Karpas-422 (cell line): ENCODE data around the gene PVR. TPM values are rescaled to one million over a fixed set of nuclear protein-coding genes. Genes with fewer than 3 reads are reported as not detected.
"Not testable (repeated sequence)": the region's sequence is repeated elsewhere in the genome, so short reads cannot be mapped to it uniquely, and the experiment has no call there.

ENCODE experiments used
- DNase-seq: peaks from one replicate; pipeline ENCODE4 v3.0.0-alpha.2; 2015
- H2AFZ ChIP-seq: fragments of 200-600 bp; sonication (generic); 2 replicates; pipeline ENCODE4 v1.6.1; 2014; ENCODE audit warnings: antibody characterized with exemption, low read length, mixed read lengths
- H3K27ac ChIP-seq: fragments of 200-600 bp; sonication (generic); 2 replicates; pipeline ENCODE4 v1.5.1; 2014; ENCODE audit warnings: mild to moderate bottlenecking, low read length, moderate library complexity
- H3K27me3 ChIP-seq: fragments of 200-600 bp; sonication (generic); 2 replicates; pipeline ENCODE4 v1.6.1; 2014; ENCODE audit warnings: low read length, mixed read lengths
- H3K36me3 ChIP-seq: fragments of 200-600 bp; sonication (generic); 2 replicates; pipeline ENCODE4 v1.6.1; 2014; ENCODE audit warnings: low read length, mixed read lengths; ENCODE audit not compliant: insufficient read depth
- H3K4me1 ChIP-seq: fragments of 200-600 bp; sonication (generic); 2 replicates; pipeline ENCODE4 v1.6.1; 2014; ENCODE audit warnings: mild to moderate bottlenecking, low read length, mixed read lengths
- H3K4me2 ChIP-seq: fragments of 200-600 bp; sonication (generic); 2 replicates; pipeline ENCODE4 v1.6.1; 2014; ENCODE audit warnings: low read length, low read depth, mild to moderate bottlenecking; ENCODE audit not compliant: poor library complexity, severe bottlenecking
- H3K4me3 ChIP-seq: fragments of 200-600 bp; sonication (generic); 2 replicates; pipeline ENCODE4 v1.5.1; 2014; ENCODE audit warnings: mild to moderate bottlenecking, antibody characterized with exemption, low read length, mixed read lengths
- H3K79me2 ChIP-seq: fragments of 200-600 bp; sonication (generic); 2 replicates; pipeline ENCODE4 v1.6.1; 2014; ENCODE audit warnings: mild to moderate bottlenecking, low read length, mixed read lengths
- H3K9ac ChIP-seq: fragments of 200-600 bp; sonication (generic); 2 replicates; pipeline ENCODE4 v1.6.0; 2014; ENCODE audit warnings: low read length
- H3K9me2 ChIP-seq: fragments of 200-600 bp; sonication (generic), shearing (Covaris generic); replicated peaks from 2 replicates; pipeline ENCODE4 v1.6.0; 2014; ENCODE audit warnings: mild to moderate bottlenecking, low read length, moderate library complexity; ENCODE audit not compliant: insufficient read depth
- H3K9me3 ChIP-seq: fragments of 300-700, 200-600 bp; sonication (generic); 2 replicates; pipeline ENCODE4 v1.6.1; 2014; ENCODE audit warnings: low read length, mixed read lengths
- H4K20me1 ChIP-seq: fragments of 200-600 bp; sonication (generic); 2 replicates; pipeline ENCODE4 v1.6.1; 2014; ENCODE audit warnings: mild to moderate bottlenecking, antibody characterized with exemption, low read length, low read depth; ENCODE audit not compliant: insufficient read depth
- total RNA-seq: library from RNA; depleted of rRNA; stranded (reverse); fragments of >200 nt; shearing (Covaris generic); gene quantifications from 2 replicates; pipeline ENCODE4 v1.2.3, GENCODE V29; 2014; ENCODE audit warnings: low replicate concordance; rRNA removed

Gene PVR
- total RNA-seq, 1 experiment from 2014 or later: not detected

- Histone ChIP-seq H3K9me3 (no peaks in the 10 kb centered on the region), H3K9ac (no peak overlapping the region), H3K4me1 (no peaks in the 10 kb centered on the region), H2AFZ (no peak overlapping the region), H4K20me1 (no peaks in the 10 kb centered on the region), H3K27ac (no peak overlapping the region), H3K27me3 (no peaks in the 10 kb centered on the region), H3K4me3 (no peak overlapping the region), H3K9me2 (no peaks in the 10 kb centered on the region), H3K36me3 (no peaks in the 10 kb centered on the region), H3K79me2 (no peaks in the 10 kb centered on the region), H3K4me2 (no peak overlapping the region)
- no peak for DNase-seq
These were observed 65.2 kb downstream of the PVR start for GRCh38 chr19:44708940-44709339.

GRCh38 chr19:44709434-44710266 is 65.9 kb downstream of the PVR start:
- not testable (repeated sequence) for H3K9ac ChIP-seq, DNase-seq, H3K4me1 ChIP-seq, H3K4me3 ChIP-seq, H3K27ac ChIP-seq, H3K79me2 ChIP-seq, H3K4me2 ChIP-seq, H3K27me3 ChIP-seq, H2AFZ ChIP-seq, H3K36me3 ChIP-seq, H4K20me1 ChIP-seq, H3K9me2 ChIP-seq, H3K9me3 ChIP-seq

GRCh38 chr19:44710483-44710882 is 66.8 kb downstream of the PVR start:
- Histone ChIP-seq H3K4me1 (no peaks in the 10 kb centered on the region), H3K36me3 (no peaks in the 10 kb centered on the region), H3K9me3 (peaks cover 7% of the 10 kb centered on the region), H4K20me1 (no peaks in the 10 kb centered on the region), H3K27me3 (no peaks in the 10 kb centered on the region), H3K4me2 (no peak overlapping the region), H2AFZ (no peak overlapping the region), H3K27ac (no peak overlapping the region), H3K4me3 (no peak overlapping the region), H3K79me2 (no peaks in the 10 kb centered on the region), H3K9me2 (no peaks in the 10 kb centered on the region), H3K9ac (no peak overlapping the region)
- DNase-seq: no peak

GRCh38 chr19:44712864-44713515 is 69.3 kb downstream of the PVR start:
- Histone ChIP-seq H3K27me3 (no peaks in the 10 kb centered on the region), H3K9me3 (peaks cover 7% of the 10 kb centered on the region), H3K4me3 (no peak overlapping the region), H3K9ac (no peak overlapping the region), H3K4me2 (no peak overlapping the region), H3K4me1 (no peaks in the 10 kb centered on the region), H3K9me2 (no peaks in the 10 kb centered on the region), H3K27ac (no peak overlapping the region), H3K79me2 (no peaks in the 10 kb centered on the region), H3K36me3 (no peaks in the 10 kb centered on the region), H4K20me1 (no peaks in the 10 kb centered on the region), H2AFZ (no peak overlapping the region)
- DNase-seq: peak; percentile 47

Other genes with a start within 250 kb of the PVR start
- gene ZNF285, start 242.3 kb upstream of the PVR start, total RNA-seq: not detected in 2 replicates
- gene ZNF229, start 195.4 kb upstream of the PVR start, total RNA-seq: not detected in 2 replicates
- 5.9 and 7.7 TPM in 2 replicates for gene ZNF180, start 143.4 kb upstream of the PVR start, total RNA-seq
- gene CEACAM20, start 114.2 kb upstream of the PVR start, total RNA-seq: not detected in 2 replicates
- gene IGSF23, start 30.3 kb upstream of the PVR start, total RNA-seq: not detected in 2 replicates
- gene CEACAM19, start 27.6 kb downstream of the PVR start, total RNA-seq: not detected in 2 replicates
- not detected in 2 replicates for gene CEACAM16, start 55.2 kb downstream of the PVR start, total RNA-seq
- gene BCL3, start 104.8 kb downstream of the PVR start, total RNA-seq: 0.54 TPM in 1 of 2 replicates, not detected in the other
- gene CBLC, start 134.0 kb downstream of the PVR start, total RNA-seq: not detected in 2 replicates
- not detected in 2 replicates for gene BCAM, start 165.2 kb downstream of the PVR start, total RNA-seq
- 2.0 TPM in 1 of 2 replicates, not detected in the other for gene NECTIN2, start 202.4 kb downstream of the PVR start, total RNA-seq
- gene TOMM40, start 247.3 kb downstream of the PVR start, total RNA-seq: 25.6 and 64.7 TPM in 2 replicates